Measurements from ENCODE around the gene HDAC4. TPM values are rescaled to one million over a fixed set of nuclear protein-coding genes. Genes with fewer than 3 reads are reported as not detected.

Gene HDAC4
- total RNA-seq, 4 donors from 2014 or later: 24.8 to 82.9 (median 41.3) TPM

- no peak for TF ChIP-seq CTCF (IDR thresholded peaks at IDR 0.05; ENCODE audit: low read depth)
Observed at GRCh38 chr2:239041062-239041461, 359.8 kb downstream of the HDAC4 start.

GRCh38 chr2:239040152-239040761, 360.6 kb downstream of the HDAC4 start:
- no peak for TF ChIP-seq CTCF (IDR thresholded peaks at IDR 0.05; ENCODE audit: low read depth)

- no peak for TF ChIP-seq CTCF (IDR thresholded peaks at IDR 0.05; ENCODE audit: low read depth)
Observed at GRCh38 chr2:239039479-239039861, 361.4 kb downstream of the HDAC4 start.

GRCh38 chr2:239038773-239039478, 361.9 kb downstream of the HDAC4 start:
- TF ChIP-seq CTCF (IDR thresholded peaks at IDR 0.05; ENCODE audit: low read depth): no peak

GRCh38 chr2:239037559-239037910, 363.3 kb downstream of the HDAC4 start:
- no peak for TF ChIP-seq CTCF (IDR thresholded peaks at IDR 0.05; ENCODE audit: low read depth)

- TF ChIP-seq CTCF (IDR thresholded peaks at IDR 0.05; ENCODE audit: low read depth): no peak
Observed at GRCh38 chr2:239036819-239037558, 363.8 kb downstream of the HDAC4 start.

GRCh38 chr2:239035997-239036731, 364.7 kb downstream of the HDAC4 start:
- no peak for TF ChIP-seq CTCF (IDR thresholded peaks at IDR 0.05; ENCODE audit: low read depth)

Measured in subcutaneous adipose tissue (tissue), 4 donors.